A549 (cell line): ENCODE data around the gene FCER1A. TPM values are rescaled to one million over a fixed set of nuclear protein-coding genes. Genes with fewer than 3 reads are reported as not detected.

Experiments used
- ATAC-seq, 2 experiments: fragments of 200-7000 bp in 1 of 2; fragments of >200 bp in 1 of 2; cut with Nextera tagmentation in 1 of 2; cut with Tn5 transposase in 1 of 2; 3 replicates each; pipeline versions ENCODE4 v1.8.0 to v1.9.1; 2018 to 2020; ENCODE audit warnings: mild to moderate bottlenecking in 1 of 2, moderate library complexity in 1 of 2
- CTCF ChIA-PET: fragments of 300-600 bp; sonication (Branson Sonifier 250); formaldehyde crosslinking; extraction: SDS; loops from one replicate; lab custom pipeline; 2021; ENCODE audit warnings: antibody characterized with exemption, inconsistent platforms; lab: Yijun Ruan, JAX
- POLR2A ChIA-PET: fragments of 350-600 bp; formaldehyde crosslinking; extraction: SDS; loops from one replicate; lab custom pipeline; 2021; ENCODE audit warnings: antibody characterized with exemption, inconsistent platforms; lab: Yijun Ruan, JAX
- DNase-seq, 2 experiments: peaks; one replicate each; pipeline versions ENCODE4 v3.0.0 to v3.0.0-alpha.2; 2011 to 2016; ENCODE audit warnings: low read depth in 1 of 2, low spot score in 1 of 2
- FAIRE-seq: peaks from 2 replicates; lab custom pipeline; 2011; peaks lifted over from hg19 to GRCh38; lab: Jason Lieb, UNC
- H3K27ac ChIP-seq, 2 experiments: fragments of >200 bp; sonication (Bioruptor Twin); formaldehyde crosslinking; 3 replicates each; pipeline ENCODE4 v1.5.1; 2016 to 2017
- H3K4me1 ChIP-seq: fragments of >200 bp; sonication (Bioruptor Twin); formaldehyde crosslinking; 3 replicates; pipeline ENCODE4 v1.6.1; 2016
- H3K4me2 ChIP-seq: fragments of >200 bp; sonication (Bioruptor Twin); formaldehyde crosslinking; 3 replicates; pipeline ENCODE4 v1.6.1; 2016
- H3K4me3 ChIP-seq: fragments of >200 bp; sonication (Bioruptor Twin); formaldehyde crosslinking; 3 replicates; pipeline ENCODE4 v1.5.1; 2016
- H3K9me3 ChIP-seq: fragments of >200 bp; sonication (Bioruptor Twin); formaldehyde crosslinking; 3 replicates; pipeline ENCODE4 v1.6.1; 2016
- BCL3 ChIP-seq: fragments of >200 bp; sonication (Bioruptor Twin); formaldehyde crosslinking; IDR thresholded peaks from 3 replicates; pipeline ENCODE4 v1.6.1; 2016
- BHLHE40 ChIP-seq: IDR thresholded peaks from 2 replicates; pipeline ENCODE4 v1.6.1; 2012; ENCODE audit warnings: low read depth, low read length, inconsistent platforms
- CBX8 ChIP-seq: fragments of 200-600 bp; sonication (generic); IDR thresholded peaks from 2 replicates; pipeline ENCODE4 v1.6.1; 2016
- CEBPB ChIP-seq, 2 experiments: fragments of >200 bp in 1 of 2; sonication (Bioruptor Twin) in 1 of 2; formaldehyde crosslinking in 1 of 2; IDR thresholded peaks; 2 replicates each; pipeline ENCODE4 v1.6.1; 2012 to 2016
- E2F6 ChIP-seq: IDR thresholded peaks from 2 replicates; pipeline ENCODE4 v1.6.1; 2012; ENCODE audit warnings: low read depth, borderline replicate concordance
- EP300 ChIP-seq, 2 experiments: fragments of >200 bp; sonication (Bioruptor Twin); formaldehyde crosslinking; IDR thresholded peaks; 2 replicates in 1 of 2; 3 replicates in 1 of 2; pipeline ENCODE4 v1.6.1; 2016 to 2017
- ESRRA ChIP-seq: fragments of 150-350 bp; IDR thresholded peaks from 2 replicates; pipeline ENCODE4 v1.6.1; 2014; ENCODE audit warnings: mild to moderate bottlenecking, low read length, borderline replicate concordance
- FOSL2 ChIP-seq, 2 experiments: fragments of 450-650 bp in 1 of 2; fragments of >200 bp in 1 of 2; sonication (Bioruptor Twin) in 1 of 2; formaldehyde crosslinking; IDR thresholded peaks; 2 replicates each; pipeline versions ENCODE4 v1.5.0 to v1.6.1; 2016 to 2020; ENCODE audit warnings: mild to moderate bottlenecking in 1 of 2, moderate library complexity in 1 of 2
- GATA3 ChIP-seq: IDR thresholded peaks from 2 replicates; pipeline ENCODE4 v1.6.1; 2012; ENCODE audit warnings: borderline replicate concordance
- HOXA7 ChIP-seq: fragments of 250-450 bp; sonication (Bioruptor Pico); IDR thresholded peaks from 2 replicates; pipeline ENCODE4 v1.5.0; 2020; ENCODE audit warnings: mild to moderate bottlenecking, moderate library complexity
- HOXB5 ChIP-seq: fragments of 250-450 bp; sonication (Bioruptor Pico); IDR thresholded peaks from 2 replicates; pipeline ENCODE4 v1.5.0; 2020; ENCODE audit warnings: mild to moderate bottlenecking, moderate library complexity
- JUNB ChIP-seq: fragments of >200 bp; sonication (Bioruptor Twin); formaldehyde crosslinking; IDR thresholded peaks from 2 replicates; pipeline ENCODE4 v1.6.1; 2016
- MAFK ChIP-seq: fragments of 450-650 bp; IDR thresholded peaks from 2 replicates; pipeline ENCODE4 v1.6.1; 2014; ENCODE audit not compliant: partially characterized antibody
- MAX ChIP-seq: IDR thresholded peaks from 2 replicates; pipeline ENCODE4 v1.6.1; 2012
- MAZ ChIP-seq: fragments of 150-350 bp; IDR thresholded peaks from 2 replicates; pipeline ENCODE4 v1.6.1; 2014; ENCODE audit warnings: antibody characterized with exemption, low read depth, low read length, borderline replicate concordance
- MYC ChIP-seq: IDR thresholded peaks from 2 replicates; pipeline ENCODE4 v1.6.1; 2012; ENCODE audit warnings: mild to moderate bottlenecking, inconsistent platforms, low read length, improper control_type of control experiment, borderline replicate concordance
- NFE2L2 ChIP-seq: fragments of 150-350 bp; conservative IDR thresholded peaks from 2 replicates; pipeline ENCODE4 v1.6.1; 2014; ENCODE audit warnings: low read length
- NPAS2 ChIP-seq: fragments of 250-450 bp; sonication (Bioruptor Pico); IDR thresholded peaks from 2 replicates; pipeline ENCODE4 v1.8.0; 2022; ENCODE audit warnings: mild to moderate bottlenecking, moderate library complexity, borderline replicate concordance
- NR3C1 ChIP-seq: fragments of >200 bp; sonication (Bioruptor Twin); formaldehyde crosslinking; IDR thresholded peaks from 3 replicates; pipeline ENCODE4 v1.6.1; 2017
- PHF8 ChIP-seq: fragments of 200-600 bp; sonication (generic); IDR thresholded peaks from 2 replicates; pipeline ENCODE4 v1.6.1; 2016; ENCODE audit warnings: low read depth, mild to moderate bottlenecking, antibody characterized with exemption, moderate library complexity, borderline replicate concordance
- RAD21 ChIP-seq, 2 experiments: fragments of >200 bp in 1 of 2; sonication (Bioruptor Twin) in 1 of 2; formaldehyde crosslinking in 1 of 2; IDR thresholded peaks in 1 of 2; conservative IDR thresholded peaks in 1 of 2; 2 replicates in 1 of 2; 3 replicates in 1 of 2; pipeline ENCODE4 v1.6.1; 2012 to 2018; ENCODE audit warnings: inconsistent platforms in 1 of 2
- RNF2 ChIP-seq: fragments of 200-600 bp; sonication (generic); IDR thresholded peaks from 2 replicates; pipeline ENCODE4 v1.6.1; 2016; ENCODE audit warnings: low read depth, mild to moderate bottlenecking, antibody characterized with exemption, moderate library complexity, borderline replicate concordance
- SREBF2 ChIP-seq: fragments of 450-650 bp; IDR thresholded peaks from 2 replicates; pipeline ENCODE4 v1.6.1; 2014; ENCODE audit warnings: mild to moderate bottlenecking, moderate library complexity
- TFCP2L1 ChIP-seq: fragments of 250-450 bp; sonication (Bioruptor Pico); IDR thresholded peaks from 2 replicates; pipeline ENCODE4 v1.5.0; 2021; ENCODE audit warnings: mild to moderate bottlenecking
- USF2 ChIP-seq: fragments of 450-650 bp; IDR thresholded peaks from 2 replicates; pipeline ENCODE4 v1.6.1; 2014; ENCODE audit warnings: antibody characterized with exemption
- ZFP36 ChIP-seq: fragments of 450-650 bp; IDR thresholded peaks from 2 replicates; pipeline ENCODE4 v1.6.1; 2014; ENCODE audit warnings: borderline replicate concordance; ENCODE audit not compliant: partially characterized antibody
- WGBS: methylation state at CpG from one replicate; pipeline ENCODE4 v1.1.6; 2017; ENCODE audit errors: missing lambda C conversion rate; 5-methylcytosine and 5-hydroxymethylcytosine counted together
- polyA plus RNA-seq, 4 experiments: library from polyadenylated mRNA; depleted of rRNA in 3 of 4; stranded (reverse); fragments of >200 nt; fragmentation: RNase III in 1 of 4; extraction: RNeasy Plus Mini Kit Qiagen cat#74134 plus additional on column Dnase treatment in 1 of 4; gene quantifications; 2 replicates in 3 of 4; 3 replicates in 1 of 4; pipeline ENCODE4 v1.2.3, GENCODE V29; 2011 to 2017
- TF ChIP-seq, protein P1 (sequence below): fragments of >200 bp; sonication (Bioruptor Twin); formaldehyde crosslinking; IDR thresholded peaks from 2 replicates; pipeline ENCODE4 v1.6.1; 2016
- TF ChIP-seq, protein P2 (sequence below): fragments of 150-350 bp; IDR thresholded peaks from 2 replicates; pipeline ENCODE4 v1.6.1; 2014; ENCODE audit warnings: low read depth, mild to moderate bottlenecking, low read length
- TF ChIP-seq, protein P3 (sequence below): fragments of 250-450 bp; sonication (Bioruptor Pico); IDR thresholded peaks from 2 replicates; pipeline ENCODE4 v1.5.0; 2020; ENCODE audit warnings: low read depth, mild to moderate bottlenecking, moderate library complexity

Gene FCER1A
- polyA plus RNA-seq, 2 of the 4 experiments (the other 2 are of a cell fraction) = 0.10 TPM; not detected in 1

GRCh38 chr1:159318784-159319551 is 16.8 kb downstream of the FCER1A start:
- POLR2A ChIA-PET = no interaction called here

GRCh38 chr1:159334797-159335196 is 32.7 kb downstream of the FCER1A start:
- ChIA-PET POLR2A (interaction anchor here (0.6 kb wide), 1 partner anchor 347 kb away, joined by 3 read pairs; no protein-coding TSS in a partner anchor), CTCF (no interaction called here)
- H3K27ac ChIP-seq = no peak overlapping the region
- DNase-seq = no peak
- H3K4me2 ChIP-seq = no peak overlapping the region
- no peaks in the 10 kb centered on the region for H3K4me1 ChIP-seq
- FAIRE-seq = no peak
- WGBS = 38% methylated on average over 2 of the region's 2 CpGs
- H3K4me3 ChIP-seq = no peak overlapping the region
- ATAC-seq = no peak
- H3K9me3 ChIP-seq = no peaks in the 10 kb centered on the region
- TF ChIP-seq E2F6 = no peak
- no peak for TF ChIP-seq CEBPB (IDR thresholded peaks at IDR 0.05)
- TF ChIP-seq SREBF2 = no peak
- no peak for TF ChIP-seq MYC
- TF ChIP-seq HOXB5 (CRISPR knock-in tag) = no peak
- TF ChIP-seq CBX8 = no peak
- no peak for TF ChIP-seq GATA3
- no peak for TF ChIP-seq NPAS2
- no peak for TF ChIP-seq JUNB
- TF ChIP-seq, protein P1, sequence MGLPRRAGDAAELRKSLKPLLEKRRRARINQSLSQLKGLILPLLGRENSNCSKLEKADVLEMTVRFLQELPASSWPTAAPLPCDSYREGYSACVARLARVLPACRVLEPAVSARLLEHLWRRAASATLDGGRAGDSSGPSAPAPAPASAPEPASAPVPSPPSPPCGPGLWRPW = no peak
- TF ChIP-seq MAX = no peak
- TF ChIP-seq PHF8 = no peak
- no peak for TF ChIP-seq MAFK
- TF ChIP-seq BHLHE40 = no peak
- no peak for TF ChIP-seq ESRRA
- TF ChIP-seq RNF2 = no peak
- no peak for TF ChIP-seq USF2

More at GRCh38 chr1:159318784-159319551, 16.8 kb downstream of the FCER1A start:
- CTCF ChIA-PET = interaction anchor here (0.6 kb wide), 1 partner anchor 666 kb away, joined by 4 read pairs; no protein-coding TSS in a partner anchor
- DNase-seq (no peak), FAIRE-seq (no peak), ATAC-seq (no peak)
- Histone ChIP-seq H3K9me3 (no peaks in the 10 kb centered on the region), H3K4me2 (no peak overlapping the region), H3K4me3 (no peak overlapping the region), H3K27ac (no peak overlapping the region), H3K4me1 (no peaks in the 10 kb centered on the region)
- no peak for TF ChIP-seq EP300 (IDR thresholded peaks at IDR 0.05)
- TF ChIP-seq, protein P1 = no peak
- TF ChIP-seq JUNB = no peak
- TF ChIP-seq BCL3 = no peak
- no peak for TF ChIP-seq FOSL2 (IDR thresholded peaks at IDR 0.05)
- TF ChIP-seq FOSL2 (CRISPR knock-in tag; IDR thresholded peaks at IDR 0.05) = no peak
- TF ChIP-seq HOXA7 (CRISPR knock-in tag) = no peak
- TF ChIP-seq, protein P2, sequence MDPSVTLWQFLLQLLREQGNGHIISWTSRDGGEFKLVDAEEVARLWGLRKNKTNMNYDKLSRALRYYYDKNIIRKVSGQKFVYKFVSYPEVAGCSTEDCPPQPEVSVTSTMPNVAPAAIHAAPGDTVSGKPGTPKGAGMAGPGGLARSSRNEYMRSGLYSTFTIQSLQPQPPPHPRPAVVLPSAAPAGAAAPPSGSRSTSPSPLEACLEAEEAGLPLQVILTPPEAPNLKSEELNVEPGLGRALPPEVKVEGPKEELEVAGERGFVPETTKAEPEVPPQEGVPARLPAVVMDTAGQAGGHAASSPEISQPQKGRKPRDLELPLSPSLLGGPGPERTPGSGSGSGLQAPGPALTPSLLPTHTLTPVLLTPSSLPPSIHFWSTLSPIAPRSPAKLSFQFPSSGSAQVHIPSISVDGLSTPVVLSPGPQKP = no peak
- no peak for TF ChIP-seq RAD21 (conservative IDR thresholded peaks at IDR 0.05 in 1 of 2, IDR thresholded peaks at IDR 0.05 in 1 of 2)
- TF ChIP-seq MAFK = no peak
- TF ChIP-seq TFCP2L1 (CRISPR knock-in tag) = no peak
- TF ChIP-seq ZFP36 = no peak
- no peak for TF ChIP-seq NR3C1
- no peak for TF ChIP-seq MAX
- TF ChIP-seq CEBPB (IDR thresholded peaks at IDR 0.05) = no peak
- no peak for TF ChIP-seq MAZ
- no peak for TF ChIP-seq HOXB5 (CRISPR knock-in tag)
- TF ChIP-seq, protein P3, sequence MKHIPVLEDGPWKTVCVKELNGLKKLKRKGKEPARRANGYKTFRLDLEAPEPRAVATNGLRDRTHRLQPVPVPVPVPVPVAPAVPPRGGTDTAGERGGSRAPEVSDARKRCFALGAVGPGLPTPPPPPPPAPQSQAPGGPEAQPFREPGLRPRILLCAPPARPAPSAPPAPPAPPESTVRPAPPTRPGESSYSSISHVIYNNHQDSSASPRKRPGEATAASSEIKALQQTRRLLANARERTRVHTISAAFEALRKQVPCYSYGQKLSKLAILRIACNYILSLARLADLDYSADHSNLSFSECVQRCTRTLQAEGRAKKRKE = no peak
- no peak for TF ChIP-seq PHF8
- no peak for TF ChIP-seq NFE2L2
- TF ChIP-seq BHLHE40 = no peak
- WGBS = 31% methylated on average over 8 of the region's 8 CpGs
